Measurements from ENCODE around the gene EBLN2.
A peak's percentile ranks its signal among the peaks of the same experiment; 100 is the strongest.

GRCh38 chr3:73072634-73073033 is 11.2 kb downstream of the EBLN2 start:
- TF ChIP-seq POLR2AphosphoS5 (IDR thresholded peaks at IDR 0.05; ENCODE audit: low read depth, low read length), result 0 out of 2 replicates have a peak, but pooled peaks have one; percentile 37
- no peak for TF ChIP-seq TAF1 (IDR thresholded peaks at IDR 0.05; ENCODE audit: borderline replicate concordance, insufficient read depth, low read length)
